HG02642 (cell line): ENCODE results near the gene NECTIN1.

Source experiments
- ATAC-seq: cut with Tn5 transposase; IDR thresholded peaks from one replicate; pipeline ENCODE4 v1.9.1; 2021; ENCODE audit warnings: mild to moderate bottlenecking; ENCODE audit not compliant: unreplicated experiment, poor library complexity

The NECTIN1 gene

DNA sequence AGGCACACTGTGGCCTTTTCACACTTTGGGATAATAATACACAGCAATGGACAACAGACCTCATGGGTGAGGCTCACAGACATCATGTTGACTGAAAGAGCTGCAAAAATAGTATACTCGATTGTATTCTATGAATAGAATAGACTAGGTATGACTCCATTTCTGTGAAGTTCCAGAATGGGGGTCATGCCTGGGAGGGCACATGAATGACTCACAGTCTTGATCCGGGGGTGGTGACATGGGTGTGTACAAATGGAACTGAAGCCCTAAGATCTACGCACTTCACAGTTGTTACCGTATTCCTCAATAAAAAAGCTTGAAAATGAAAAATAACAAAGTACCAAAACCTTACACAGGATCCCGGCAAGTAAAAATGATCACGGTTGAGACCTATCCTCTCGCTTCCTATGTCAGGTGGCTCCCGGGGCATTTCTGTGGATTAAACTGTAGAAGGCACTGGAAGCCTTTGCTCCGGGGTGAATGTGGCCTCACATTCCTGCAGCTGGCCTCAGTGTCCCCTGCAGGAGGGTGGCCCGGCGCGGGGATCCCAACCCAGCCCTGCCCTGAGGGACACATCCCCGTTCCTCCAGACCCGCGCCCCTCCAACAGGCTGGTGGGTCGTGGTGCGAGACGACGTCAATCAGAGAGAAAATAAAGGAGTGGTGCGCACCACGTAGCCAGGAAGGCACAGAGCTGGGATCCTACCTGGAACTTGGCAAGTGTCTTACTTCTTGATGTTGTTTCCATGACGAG is 75.9 kb downstream of the NECTIN1 start:
- ATAC-seq = no peak

DNA sequence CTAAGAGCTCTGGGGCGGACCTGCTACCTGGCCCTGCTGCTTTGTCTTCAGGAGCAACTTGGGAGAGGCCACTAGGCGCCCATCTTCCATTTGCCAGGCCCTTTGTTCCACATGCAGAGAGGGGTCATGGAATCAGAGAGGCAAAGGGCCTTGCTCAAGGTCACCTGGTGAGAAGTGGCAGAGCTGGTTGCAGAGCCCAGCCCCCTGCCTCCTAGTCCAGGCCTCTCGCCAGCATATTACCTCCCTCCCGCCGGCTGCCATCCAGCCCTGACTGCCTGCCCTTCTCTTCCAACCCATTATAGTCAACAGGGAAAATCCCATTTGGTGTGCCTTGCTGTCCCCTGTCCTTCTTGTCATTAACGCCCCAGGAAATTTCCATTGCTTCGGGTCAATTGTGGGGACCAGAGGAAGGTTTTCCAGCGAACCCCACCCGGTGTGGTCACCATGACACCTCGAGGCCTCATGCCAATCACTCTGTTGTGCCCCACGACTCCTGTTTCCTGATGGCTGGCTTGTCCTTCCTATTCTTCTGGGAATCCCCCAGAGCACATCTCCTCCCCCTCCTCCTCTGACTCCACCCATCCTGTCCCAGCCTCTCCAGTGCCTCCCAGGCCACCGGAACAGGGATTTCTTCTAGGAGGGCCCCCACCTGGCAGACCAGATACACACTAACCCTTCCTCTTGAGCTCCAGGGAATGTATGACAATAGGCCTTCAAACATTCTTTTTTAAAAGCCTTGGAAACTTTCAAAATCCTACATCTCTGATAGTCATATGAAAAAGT is 77.0 kb downstream of the NECTIN1 start:
- ATAC-seq = no peak

DNA sequence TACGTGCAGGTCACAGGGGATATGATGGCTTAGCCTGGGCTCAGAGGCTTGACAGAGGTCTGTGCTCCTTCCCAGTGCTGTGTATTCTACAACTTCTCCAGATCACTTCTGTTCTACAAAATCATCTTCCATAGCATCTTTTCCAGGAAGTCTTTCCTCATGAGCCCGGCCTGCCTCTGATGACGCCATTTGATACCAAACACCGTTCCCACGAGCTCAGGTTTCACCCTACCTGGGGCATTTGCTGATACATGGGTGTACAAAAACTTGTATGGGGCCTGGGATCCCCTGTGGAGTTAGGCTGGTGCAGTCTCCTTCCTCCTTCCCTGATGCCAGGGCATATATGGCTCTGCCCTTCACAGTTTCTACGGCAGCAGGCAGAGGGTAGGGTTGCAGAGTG is 78.7 kb downstream of the NECTIN1 start:
- ATAC-seq = no peak

DNA sequence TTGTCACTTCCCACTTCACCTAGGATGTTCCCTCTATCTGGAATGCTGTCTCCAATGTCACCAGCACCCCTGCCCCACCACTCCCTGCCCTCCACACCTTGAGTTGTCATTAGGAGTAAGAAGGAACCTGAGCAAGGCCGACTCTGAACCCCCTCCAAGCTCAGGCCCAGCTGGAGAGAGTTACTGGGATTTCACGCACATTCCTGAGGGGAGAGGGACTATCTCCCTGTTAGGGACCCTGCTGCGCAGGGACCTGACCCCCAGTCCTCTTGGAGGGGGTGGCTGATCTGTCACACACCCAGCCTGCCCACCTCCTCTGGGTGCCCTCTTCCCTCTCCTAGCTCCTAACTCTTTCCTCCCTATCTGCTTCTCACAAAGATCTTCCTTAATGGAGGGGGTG is 81.7 kb downstream of the NECTIN1 start:
- no peak for ATAC-seq

DNA sequence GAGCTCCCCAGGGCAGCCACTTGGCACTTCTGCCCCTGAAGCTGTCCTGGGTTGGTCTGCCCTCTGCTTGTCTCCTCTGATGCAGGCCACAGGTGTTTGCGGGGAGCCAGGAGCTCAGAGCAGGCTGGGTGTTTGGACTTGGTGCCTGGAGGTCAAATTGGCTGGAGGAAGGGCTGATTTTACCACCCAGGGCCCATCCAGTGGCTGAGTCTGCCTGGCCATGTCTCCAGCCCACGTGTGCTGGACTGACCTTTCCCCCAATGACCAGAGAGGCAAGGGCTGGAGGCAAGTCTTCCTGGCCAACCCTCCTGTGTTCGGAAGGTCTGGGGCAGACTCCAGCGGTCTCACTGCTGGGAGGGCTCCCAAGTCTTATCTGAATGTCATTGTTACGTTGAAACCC is 84.0 kb downstream of the NECTIN1 start:
- no peak for ATAC-seq

DNA sequence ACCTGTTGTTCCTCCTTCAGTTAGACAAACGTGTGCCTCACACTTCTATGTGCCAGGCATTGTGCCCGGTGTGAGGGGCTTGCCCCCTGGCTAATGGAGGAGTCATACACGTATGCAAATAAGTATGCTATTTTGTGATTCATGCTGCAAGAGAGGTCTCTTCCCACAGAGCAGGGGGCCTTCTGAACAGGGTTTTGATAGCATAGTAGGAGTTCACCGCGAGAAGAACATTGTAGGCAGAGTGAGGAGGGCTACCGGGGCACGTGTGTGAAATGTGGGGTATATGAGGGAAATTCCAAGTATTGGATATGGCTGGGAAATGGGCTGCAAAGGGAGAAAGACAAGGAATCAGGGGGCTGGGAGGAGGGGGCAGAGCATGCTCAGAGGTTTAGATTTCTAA is 84.5 kb downstream of the NECTIN1 start:
- ATAC-seq = no peak

DNA sequence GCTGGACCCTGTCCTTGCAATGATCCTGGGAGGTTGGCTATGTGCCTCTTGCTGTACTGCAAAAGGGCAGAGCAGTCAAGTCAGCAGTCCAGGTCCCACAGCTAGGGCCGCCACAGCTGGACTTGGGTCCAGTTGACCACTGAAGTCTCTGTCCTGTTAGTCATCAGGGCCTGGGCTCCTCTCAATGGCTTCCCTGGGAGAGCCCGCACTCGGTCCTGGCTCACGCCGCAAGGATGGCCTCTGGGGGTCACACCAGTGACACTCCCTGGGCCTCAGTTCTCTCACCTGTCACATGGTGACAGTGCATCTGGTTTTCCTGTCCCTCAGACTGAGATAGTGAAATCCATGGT is 85.1 kb downstream of the NECTIN1 start:
- no peak for ATAC-seq

DNA sequence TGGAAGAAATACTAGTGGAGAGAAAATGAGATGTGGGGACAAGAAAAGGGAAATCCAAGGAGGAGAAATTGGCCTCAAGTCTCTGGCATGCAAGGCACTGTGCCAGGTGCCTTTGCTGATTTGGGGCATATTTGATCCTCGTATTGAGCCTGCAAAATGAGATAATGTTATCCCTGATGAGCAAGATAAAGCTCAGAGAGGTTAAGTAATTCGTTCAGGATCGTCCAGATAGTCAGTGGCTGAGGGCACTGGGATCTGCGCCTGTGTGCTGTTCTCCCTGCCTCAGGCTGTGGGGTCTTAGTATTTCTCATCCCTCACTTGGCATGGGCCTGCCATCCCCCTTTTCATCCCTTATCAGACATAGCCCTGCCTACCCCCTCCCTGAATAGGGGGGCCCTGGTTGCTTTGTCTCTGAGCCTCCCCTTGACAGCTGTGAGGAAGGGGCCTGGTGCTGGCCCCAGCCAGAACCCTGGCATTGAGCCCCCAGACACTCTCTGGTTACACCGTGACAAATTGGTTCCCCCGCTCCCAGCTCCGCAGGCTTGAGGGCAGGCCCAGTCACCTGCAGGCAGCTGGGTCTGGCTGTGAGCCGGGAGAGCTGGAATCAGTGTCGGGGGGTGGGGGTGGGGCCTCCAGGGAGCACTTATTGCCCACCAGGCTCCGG is 85.7 kb downstream of the NECTIN1 start:
- ATAC-seq = no peak

DNA sequence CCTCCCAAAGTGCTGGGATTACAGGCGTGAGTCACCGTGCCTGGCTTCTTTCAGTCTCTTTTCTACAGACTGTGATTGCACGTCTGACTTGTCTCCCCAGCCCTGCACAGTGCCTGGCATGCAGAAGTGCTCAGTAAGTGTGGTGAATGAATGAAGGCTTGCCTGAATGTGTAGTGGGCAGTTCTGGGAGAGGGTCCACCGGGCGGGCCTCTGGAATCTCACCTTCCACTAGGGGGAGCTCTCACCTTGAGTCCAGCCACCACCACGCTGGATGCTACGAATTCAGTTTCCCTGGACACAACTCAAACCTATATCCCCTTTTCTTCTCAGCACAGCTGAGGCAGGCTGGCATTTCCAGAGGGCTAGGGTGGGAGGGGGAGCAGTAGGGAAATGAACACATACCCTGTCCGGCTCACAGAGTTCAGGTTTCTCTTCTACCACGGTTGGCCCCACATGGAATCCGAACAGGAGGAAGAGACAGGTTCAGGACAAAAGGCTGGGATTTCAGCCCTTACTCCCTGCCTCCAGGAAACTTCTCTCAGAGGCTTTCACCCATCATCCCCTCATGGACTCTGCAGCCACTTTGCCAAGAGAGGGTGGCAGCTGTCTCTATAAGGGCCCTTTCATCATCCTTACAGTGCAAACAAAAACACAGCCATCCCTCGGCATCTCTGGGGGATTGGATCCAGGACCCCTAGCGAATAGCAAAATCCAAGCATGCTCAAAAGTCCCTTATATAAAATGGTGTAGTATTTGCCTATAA is 86.8 kb downstream of the NECTIN1 start:
- no peak for ATAC-seq

DNA sequence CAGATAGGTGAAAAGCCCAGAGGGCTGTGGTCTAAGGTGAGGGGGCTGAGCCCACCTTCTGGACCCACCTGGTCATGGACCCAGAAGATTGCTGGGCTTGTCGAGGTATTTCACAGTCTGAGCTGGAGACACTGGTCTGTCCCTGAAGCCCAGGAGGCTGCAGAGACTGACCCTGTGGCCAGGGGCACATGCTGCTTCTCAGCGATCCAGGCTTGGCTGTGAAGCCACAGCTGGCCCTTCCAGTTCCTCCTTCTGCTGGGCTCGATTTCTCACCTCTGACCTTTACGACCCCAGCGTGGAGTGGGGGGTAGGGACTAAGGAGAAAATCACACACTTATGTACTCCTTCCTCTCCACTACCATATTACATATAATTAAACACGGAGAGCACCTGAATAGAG is 88.5 kb downstream of the NECTIN1 start:
- ATAC-seq = no peak

DNA sequence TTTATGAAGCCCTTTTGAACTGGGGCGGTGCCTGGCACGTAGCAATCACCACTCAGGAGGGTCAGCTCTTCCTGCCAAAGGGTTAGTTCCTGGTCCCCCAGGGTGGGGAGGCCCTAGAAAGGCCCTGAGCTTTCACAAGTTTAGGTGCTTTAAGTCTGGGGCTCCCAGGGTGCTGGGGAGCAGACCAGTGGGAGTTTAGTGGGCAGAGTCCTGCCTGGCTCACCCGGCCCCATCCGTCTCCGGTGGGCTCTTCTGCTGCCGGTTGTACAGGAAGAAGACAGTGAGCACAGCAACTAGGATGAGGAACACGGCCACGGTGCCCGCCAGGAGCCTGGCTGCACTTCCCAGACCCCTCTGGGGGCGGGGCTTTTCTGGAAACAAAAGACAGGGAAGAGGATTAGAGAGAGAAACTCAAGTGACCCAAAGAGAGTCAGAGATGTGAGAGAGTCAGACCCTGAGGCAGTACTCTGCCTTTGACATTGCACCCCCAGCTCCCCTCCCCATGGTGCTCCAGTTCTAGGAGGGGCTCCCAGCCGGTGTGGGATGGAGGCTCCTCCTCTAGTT is 89.3 kb downstream of the NECTIN1 start:
- ATAC-seq = no peak

DNA sequence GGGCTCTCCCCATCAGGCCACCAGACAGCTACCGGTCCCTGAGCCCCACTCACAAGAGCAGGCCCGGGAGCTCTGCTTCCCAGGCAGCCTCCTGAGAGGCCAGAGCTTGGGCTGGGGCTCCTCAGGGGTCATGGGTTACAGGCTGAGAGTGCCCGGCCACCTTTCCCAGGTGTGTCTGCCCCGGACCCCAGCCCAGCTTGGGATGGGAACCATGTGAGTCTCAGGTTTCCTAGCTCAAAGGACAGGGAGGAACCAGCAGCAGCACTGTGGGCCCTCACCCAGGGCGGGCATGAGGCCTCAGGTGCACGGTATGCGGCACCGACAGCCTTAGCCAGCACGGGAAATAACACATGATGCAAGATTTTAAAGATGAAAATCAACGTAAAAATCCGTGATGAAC is 90.1 kb downstream of the NECTIN1 start:
- no peak for ATAC-seq

DNA sequence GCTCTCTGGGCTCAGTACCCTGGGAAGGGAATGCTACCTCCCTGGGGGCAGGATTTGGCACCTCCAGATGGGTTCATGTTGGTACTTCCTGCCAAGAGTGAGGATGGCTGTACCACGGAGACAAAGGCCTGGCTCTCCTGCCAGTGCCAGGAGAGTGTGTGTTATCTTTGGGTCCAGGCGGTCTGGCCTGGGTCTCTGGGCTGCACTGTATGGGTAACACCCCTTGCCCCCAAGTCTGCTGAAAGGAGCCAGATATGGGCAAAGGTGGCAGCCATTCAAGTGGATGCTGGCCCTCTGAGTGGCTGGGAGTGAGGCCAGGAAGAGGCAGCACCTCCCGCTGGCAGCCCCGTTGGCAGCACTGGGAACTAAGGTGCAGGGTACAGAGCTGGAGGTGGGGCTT is 91.5 kb downstream of the NECTIN1 start:
- no peak for ATAC-seq

DNA sequence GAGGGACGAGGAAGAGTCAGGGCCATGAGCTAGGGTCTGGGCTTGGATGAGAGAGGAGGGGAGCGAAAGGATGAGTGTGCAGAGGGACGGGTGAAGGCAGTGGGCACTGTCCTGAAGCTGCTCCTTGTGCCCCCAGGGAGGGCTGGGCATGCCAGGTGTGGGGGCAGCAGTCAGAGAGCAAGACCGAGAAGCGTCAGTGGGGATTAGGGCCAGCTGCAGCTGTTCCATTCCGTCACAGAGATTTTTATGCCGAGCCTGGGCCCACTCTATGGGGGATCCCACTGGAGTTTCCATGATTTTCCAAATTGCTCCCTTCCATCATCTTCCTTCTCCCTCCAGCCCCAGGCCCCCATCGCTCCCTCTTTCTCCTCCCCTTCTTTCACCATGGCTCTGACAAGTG is 93.2 kb downstream of the NECTIN1 start:
- ATAC-seq = no peak

DNA sequence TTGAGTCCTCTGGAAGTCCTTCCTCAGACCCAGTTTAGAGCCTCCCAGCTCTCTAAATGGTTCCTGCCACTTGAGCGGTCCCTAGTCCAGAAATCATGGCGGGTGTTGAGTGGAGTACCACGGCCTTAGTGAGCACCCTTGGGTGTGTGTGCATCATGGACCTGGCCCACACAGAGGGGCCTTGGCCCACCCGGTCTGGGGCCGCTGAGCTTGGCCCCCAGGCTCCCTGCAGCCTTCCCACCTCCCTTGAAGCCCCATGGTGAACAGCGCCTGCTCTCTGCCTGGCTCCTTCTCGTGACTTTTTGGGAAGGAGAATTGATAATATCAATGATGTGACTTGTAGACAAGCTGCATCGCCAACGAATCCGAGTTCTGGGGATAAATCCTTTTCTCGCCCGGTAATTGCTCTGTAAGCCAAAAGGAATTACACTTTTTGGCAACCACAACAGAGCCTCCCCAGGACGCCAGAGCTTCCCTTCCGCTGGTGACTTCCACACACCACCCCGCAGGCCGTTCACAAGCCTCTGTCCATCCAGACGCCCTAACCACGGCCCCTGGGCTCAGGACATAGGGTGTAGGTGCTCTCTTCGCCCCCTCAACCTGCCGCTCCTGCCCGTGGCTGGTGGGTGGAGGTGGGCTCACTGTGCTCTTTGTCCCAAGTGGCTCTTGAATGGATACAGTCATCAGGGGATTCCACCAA is 93.8 kb downstream of the NECTIN1 start:
- no peak for ATAC-seq

DNA sequence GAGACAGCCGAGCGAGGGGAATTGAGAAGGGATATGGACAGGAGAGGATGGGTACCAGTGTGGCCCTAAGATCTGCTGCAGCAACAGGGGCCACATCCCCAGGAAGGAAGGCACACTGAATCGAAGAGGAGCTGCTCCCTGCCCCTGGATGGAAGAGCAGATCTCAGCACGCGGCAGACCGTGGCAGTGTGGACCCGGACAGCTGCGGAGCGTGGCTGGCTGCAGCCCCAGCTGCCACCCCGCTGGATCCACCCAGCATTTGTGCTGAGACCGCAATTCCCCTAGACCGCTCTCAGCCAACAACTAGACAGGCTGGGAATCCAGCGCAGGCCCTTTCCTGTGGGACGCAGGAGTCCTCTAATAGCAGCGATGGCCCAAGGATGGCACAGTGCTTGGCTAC is 94.7 kb downstream of the NECTIN1 start:
- ATAC-seq = no peak

DNA sequence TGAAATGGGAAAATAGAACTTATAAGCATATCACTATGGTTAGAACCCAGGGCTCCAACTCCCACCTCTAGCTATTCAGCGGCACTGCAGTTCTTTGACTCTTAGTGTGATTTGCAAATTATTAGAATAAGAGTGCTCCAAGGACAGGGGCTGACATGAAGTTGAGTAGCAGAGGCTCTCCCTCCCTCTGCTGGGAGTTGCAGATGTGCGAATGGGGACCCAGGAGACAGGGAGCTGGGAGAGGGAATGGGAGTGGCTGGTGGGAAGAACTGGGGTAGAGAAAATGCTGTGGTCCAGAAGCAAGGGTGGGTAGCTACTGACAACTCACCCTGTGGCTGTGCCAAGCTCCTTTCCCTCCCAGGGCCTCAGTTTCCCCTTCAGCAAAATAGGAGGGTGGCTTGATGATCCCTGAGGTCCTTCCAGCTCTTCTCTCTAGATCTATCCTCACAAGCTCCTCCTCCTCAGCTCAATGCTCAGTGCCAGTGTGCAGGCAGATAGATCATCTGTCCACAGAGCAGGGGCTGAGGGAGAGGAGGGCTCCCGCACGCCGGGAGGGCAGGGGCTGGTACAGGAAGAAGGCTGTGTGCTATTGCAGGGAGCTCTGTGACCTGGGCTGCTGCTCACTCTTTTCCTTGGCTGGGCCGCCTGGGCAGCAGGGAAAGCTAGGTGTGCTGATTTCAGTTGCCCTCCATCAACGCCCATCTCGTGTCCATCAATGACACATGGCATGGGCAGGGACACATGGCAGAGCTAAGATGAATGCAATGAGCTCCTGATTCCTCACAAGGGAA is 99.0 kb downstream of the NECTIN1 start:
- ATAC-seq = no peak

DNA sequence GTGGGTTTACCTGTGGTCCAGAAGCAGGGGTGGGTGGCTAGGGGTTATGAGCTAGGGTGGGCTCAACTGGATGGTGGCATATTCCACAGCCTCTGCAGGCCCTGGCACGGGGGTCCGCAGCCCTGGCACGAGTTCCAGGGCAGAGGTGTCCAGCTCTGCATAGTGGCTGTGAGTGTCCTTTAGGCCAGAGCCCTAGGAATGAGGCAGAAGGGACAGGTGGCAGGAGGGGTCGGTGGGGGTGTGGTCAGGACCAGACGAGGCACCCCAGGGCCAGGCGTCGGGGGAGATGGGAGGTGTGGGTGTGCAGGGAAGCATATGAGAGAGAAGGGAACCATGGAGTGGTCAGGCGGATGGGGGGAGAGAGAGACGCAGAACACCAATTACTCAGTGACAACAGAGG is 99.9 kb downstream of the NECTIN1 start:
- no peak for ATAC-seq

DNA sequence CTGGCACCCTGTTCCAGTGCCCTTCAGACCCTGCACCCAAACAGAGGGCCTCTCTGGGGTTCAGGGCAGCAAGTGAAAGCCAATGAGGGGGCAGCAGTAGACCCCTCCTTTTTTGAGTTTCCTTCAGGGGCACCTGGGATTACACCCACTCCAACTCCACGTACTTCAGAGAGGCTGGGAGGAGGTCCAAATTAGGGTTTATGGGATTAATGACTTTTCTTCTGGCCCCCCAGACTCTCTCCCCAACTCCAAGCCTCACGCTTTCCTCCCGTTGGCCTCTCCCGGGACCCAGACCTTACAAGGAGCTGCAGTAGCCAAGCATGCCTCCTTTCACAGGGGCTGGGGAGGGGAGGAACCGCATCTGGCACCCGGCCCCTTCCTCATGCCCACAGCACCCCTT is 101.7 kb downstream of the NECTIN1 start:
- no peak for ATAC-seq
